ENCODE results near the gene CCNF.

Gene CCNF

DNA sequence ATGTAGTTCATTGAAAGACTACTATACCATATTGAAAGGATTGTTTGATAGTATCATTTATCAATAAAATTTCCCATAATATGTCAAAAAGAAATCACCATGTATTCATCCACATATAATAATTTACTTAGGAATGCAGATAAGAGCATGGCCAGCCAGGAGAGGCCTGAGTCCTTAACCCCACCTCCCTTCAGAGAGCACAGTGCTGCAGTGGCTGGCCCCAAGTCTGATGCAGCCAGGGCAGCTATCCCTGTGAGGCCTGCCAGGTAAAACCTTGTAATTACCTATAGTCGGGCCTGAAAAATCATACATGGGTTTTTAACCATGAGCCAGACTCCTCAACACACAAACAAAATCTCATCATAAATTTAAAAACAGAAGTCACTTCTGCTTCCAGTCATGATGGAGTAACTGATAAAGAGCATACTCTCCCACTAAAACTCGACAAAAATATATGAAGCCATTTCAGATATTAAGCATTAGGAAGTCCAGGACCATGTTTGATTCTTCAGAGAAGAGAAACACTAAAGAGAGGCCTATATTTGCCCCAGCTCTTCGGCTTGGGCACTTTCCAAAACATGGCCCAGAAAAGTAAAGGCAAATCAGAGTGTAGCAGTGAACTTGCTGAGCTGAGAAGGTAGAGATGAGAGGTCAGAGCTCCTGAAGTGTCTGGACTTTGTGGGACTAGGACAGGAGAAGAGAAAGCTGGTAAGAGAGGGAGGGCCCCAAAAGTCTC is 40.9 kb upstream of the CCNF start:
- POLR2A ChIA-PET, result no interaction called here
- TF ChIP-seq, protein P1, sequence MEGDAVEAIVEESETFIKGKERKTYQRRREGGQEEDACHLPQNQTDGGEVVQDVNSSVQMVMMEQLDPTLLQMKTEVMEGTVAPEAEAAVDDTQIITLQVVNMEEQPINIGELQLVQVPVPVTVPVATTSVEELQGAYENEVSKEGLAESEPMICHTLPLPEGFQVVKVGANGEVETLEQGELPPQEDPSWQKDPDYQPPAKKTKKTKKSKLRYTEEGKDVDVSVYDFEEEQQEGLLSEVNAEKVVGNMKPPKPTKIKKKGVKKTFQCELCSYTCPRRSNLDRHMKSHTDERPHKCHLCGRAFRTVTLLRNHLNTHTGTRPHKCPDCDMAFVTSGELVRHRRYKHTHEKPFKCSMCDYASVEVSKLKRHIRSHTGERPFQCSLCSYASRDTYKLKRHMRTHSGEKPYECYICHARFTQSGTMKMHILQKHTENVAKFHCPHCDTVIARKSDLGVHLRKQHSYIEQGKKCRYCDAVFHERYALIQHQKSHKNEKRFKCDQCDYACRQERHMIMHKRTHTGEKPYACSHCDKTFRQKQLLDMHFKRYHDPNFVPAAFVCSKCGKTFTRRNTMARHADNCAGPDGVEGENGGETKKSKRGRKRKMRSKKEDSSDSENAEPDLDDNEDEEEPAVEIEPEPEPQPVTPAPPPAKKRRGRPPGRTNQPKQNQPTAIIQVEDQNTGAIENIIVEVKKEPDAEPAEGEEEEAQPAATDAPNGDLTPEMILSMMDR (IDR thresholded peaks at IDR 0.05; ENCODE audit: control extremely low read depth, extremely low read depth, low read depth, missing control alignments), result no peak
- CTCF ChIA-PET, result interaction anchor here (1.1 to 2.5 kb wide), 2 partner anchors 16 to 112 kb away, joined by 3 to 7 read pairs; no protein-coding TSS in a partner anchor
- no peak for DNase-seq (ENCODE audit: extremely low spot score)

DNA sequence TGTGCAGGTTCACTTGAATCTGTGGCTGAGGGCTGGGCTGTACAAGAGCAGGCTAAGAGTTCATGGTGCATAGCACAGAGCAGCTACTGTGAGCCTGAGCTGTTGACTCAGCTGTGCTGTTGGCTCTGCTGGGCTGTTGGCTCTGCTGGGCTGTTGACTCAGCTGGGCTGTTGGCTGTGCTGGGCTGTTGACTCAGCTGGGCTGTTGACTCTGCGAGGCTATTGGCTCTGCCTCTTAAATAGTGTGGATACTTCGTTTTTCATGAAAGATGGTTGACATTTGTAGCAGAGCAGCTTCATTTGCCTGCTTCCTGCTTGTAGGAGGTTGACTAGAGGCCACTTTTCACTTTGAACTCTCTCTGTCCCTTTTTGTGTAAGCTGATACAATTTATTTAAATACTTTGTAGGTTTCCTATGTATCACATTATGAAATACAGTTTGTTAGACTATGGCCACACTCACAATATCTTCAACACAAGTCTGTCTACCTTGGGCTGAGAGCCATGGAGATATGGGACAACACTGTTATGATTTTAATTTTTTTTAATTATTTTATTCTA is 40.3 kb upstream of the CCNF start:
- ChIA-PET POLR2A (no interaction called here), CTCF (interaction anchor here (1.1 to 2.5 kb wide), 2 partner anchors 15 to 112 kb away, joined by 3 to 7 read pairs; no protein-coding TSS in a partner anchor)
- DNase-seq (ENCODE audit: extremely low spot score), result no peak
- TF ChIP-seq, protein P1 (IDR thresholded peaks at IDR 0.05; ENCODE audit: control extremely low read depth, extremely low read depth, low read depth, missing control alignments), result no peak

DNA sequence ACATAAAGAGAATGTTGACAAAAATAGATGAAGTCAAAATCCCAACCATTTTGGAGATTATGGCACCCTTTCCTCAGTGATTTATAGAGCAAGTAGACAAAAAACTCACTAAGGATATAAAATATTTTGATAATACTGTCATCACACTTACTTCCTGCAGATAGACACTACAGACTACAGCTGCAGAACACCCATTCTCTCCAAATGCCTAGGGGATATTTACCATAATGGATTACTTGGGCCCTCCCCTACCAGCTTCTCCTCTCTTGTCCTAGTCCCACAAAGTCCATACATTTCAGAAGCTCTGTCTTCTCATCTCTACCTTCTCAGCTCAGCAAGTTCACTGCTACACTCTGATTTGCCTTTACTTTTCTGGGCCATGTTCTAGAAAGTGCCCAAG is 37.2 kb upstream of the CCNF start:
- CTCF ChIA-PET, result interaction anchor here (1.0 to 1.8 kb wide), 3 partner anchors 9 to 110 kb away, joined by 3 to 4 read pairs (median 4); no protein-coding TSS in a partner anchor

DNA sequence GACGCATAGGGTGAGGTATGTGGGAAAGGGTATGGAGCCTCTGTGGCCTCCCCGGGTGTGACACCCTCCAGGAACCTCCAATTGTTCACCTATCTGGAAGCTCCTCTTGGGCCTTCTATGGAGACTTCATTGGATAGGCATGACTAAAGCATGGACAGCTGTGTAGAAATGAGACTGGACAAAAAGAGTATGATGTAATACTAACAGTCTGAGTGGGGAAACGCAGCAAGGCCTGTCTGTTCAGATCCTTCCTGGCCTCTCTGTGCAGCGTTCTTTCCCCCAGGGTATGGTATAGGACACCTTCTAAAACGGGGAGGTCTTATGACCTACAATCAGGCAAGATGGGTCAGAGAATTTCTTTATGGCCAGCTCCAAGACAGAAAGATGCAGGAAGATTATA is 30.7 kb upstream of the CCNF start:
- TF ChIP-seq, protein P1 (IDR thresholded peaks at IDR 0.05; ENCODE audit: control extremely low read depth, extremely low read depth, low read depth, missing control alignments), result no peak
- CTCF ChIA-PET, result interaction anchor here (1.3 kb wide), 1 partner anchor 58 kb away, joined by 6 read pairs; the partner anchor contains the start of gene ABCA3

More for the DNA sequence above, 37.2 kb upstream of the CCNF start:
- POLR2A ChIA-PET, result no interaction called here
- no peak for DNase-seq (ENCODE audit: extremely low spot score)
- TF ChIP-seq, protein P1 (IDR thresholded peaks at IDR 0.05; ENCODE audit: control extremely low read depth, extremely low read depth, low read depth, missing control alignments), result no peak

DNA sequence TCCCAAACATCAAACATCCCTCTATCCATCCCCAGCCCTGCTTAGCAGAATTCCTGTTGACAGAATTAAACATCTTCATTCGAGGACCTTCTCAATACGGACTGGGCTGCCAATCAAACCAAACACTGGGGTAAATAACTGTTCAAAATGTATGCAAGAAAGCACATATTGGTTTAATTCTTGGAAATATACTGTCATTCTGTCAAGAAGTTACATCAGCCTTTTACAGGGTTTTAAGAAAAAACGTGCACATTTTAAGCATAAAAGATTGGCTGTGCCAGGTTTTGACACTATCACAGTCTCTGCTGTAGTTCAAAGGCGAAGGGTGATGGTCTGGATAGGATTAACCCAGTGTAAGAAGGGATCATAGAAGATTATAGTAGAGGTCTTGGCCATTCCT is 25.1 kb upstream of the CCNF start:
- CTCF ChIA-PET, result interaction anchor here (1.0 to 1.2 kb wide), 2 partner anchors 15 to 97 kb away, joined by 3 read pairs; no protein-coding TSS in a partner anchor
- no peak for DNase-seq (ENCODE audit: extremely low spot score)
- POLR2A ChIA-PET, result no interaction called here
- TF ChIP-seq, protein P1 (IDR thresholded peaks at IDR 0.05; ENCODE audit: control extremely low read depth, extremely low read depth, low read depth, missing control alignments), result no peak

More for the DNA sequence above, 30.7 kb upstream of the CCNF start:
- no peak for DNase-seq (ENCODE audit: extremely low spot score)
- POLR2A ChIA-PET, result no interaction called here

DNA sequence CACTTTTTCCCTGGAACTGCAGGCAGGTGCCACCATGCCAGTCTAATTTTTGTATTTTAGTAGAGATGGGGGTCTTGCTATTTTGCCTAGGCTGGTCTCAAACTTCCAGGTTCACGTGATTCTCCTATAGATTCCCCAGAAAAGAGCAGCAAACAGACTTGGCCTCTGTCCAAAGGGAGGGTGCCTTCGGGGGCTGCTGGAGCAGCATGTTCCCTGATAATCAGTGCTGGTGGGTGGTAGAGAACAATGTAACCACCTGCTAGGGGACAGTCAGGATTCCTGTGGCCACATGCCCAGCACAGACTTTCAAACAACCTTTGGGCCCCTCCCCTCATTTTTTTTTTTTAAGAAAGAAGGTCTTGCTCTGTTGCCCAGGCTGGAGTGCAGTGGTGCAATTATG is 14.2 kb upstream of the CCNF start:
- POLR2A ChIA-PET, result no interaction called here
- CTCF ChIA-PET, result interaction anchor here (1.1 to 5.4 kb wide), 3 partner anchors 8 to 75 kb away, joined by 3 to 25 read pairs (median 4); partner anchors contain the start of gene ABCA3

More for the DNA sequence above, 14.2 kb upstream of the CCNF start:
- TF ChIP-seq, protein P1 (IDR thresholded peaks at IDR 0.05; ENCODE audit: control extremely low read depth, extremely low read depth, low read depth, missing control alignments), result no peak
- no peak for DNase-seq (ENCODE audit: extremely low spot score)
